Aorta (tissue), 5 donors: ENCODE data around the gene ZNF208. TPM values are rescaled to one million over a fixed set of nuclear protein-coding genes. Genes with fewer than 3 reads are reported as not detected.

Experiments
- ATAC-seq: fragments of 200-7000 bp; cut with Tn5 transposase; one replicate; pipeline ENCODE4 v1.9.1; 2022; ENCODE audit warnings: moderate library complexity; ENCODE audit not compliant: low FRiP score
- DNase-seq, 2 donors: peaks; one replicate each; pipeline ENCODE4 v3.0.0-alpha.2; 2020
- H3K27ac ChIP-seq, 2 donors: one replicate each; pipeline ENCODE4 v1.5.1; 2013; ENCODE audit warnings: low read length in 2 of 2, mild to moderate bottlenecking in 2 of 2, moderate library complexity in 2 of 2, control low read depth in 1 of 2, inconsistent platforms in 1 of 2, low read depth in 1 of 2
- H3K27me3 ChIP-seq, 2 donors: one replicate each; pipeline ENCODE4 v1.6.1; 2013; ENCODE audit warnings: control low read depth in 1 of 2, low read length in 1 of 2, mild to moderate bottlenecking in 1 of 2, moderate library complexity in 1 of 2; ENCODE audit not compliant: insufficient read depth in 2 of 2, control insufficient read depth in 1 of 2
- H3K36me3 ChIP-seq, 2 donors: one replicate each; pipeline ENCODE4 v1.6.1; 2013; ENCODE audit warnings: control low read depth in 1 of 2, low read length in 1 of 2, mild to moderate bottlenecking in 1 of 2; ENCODE audit not compliant: insufficient read depth in 2 of 2, control insufficient read depth in 1 of 2
- H3K4me1 ChIP-seq, 2 donors: one replicate each; pipeline ENCODE4 v1.6.1; 2013; ENCODE audit warnings: low read length in 2 of 2, control low read depth in 1 of 2, mild to moderate bottlenecking in 1 of 2, moderate library complexity in 1 of 2; ENCODE audit not compliant: insufficient read depth in 2 of 2, control insufficient read depth in 1 of 2
- H3K4me3 ChIP-seq, 2 donors: one replicate each; pipeline ENCODE4 v1.5.1; 2013; ENCODE audit warnings: low read length in 2 of 2, control low read depth in 1 of 2, mild to moderate bottlenecking in 1 of 2
- H3K9me3 ChIP-seq: one replicate; pipeline ENCODE4 v1.6.1; 2013; ENCODE audit warnings: mild to moderate bottlenecking, low read length; ENCODE audit not compliant: control insufficient read depth
- WGBS, 2 donors: extraction: QIAGEN DNeasy Blood & Tissue Kit; methylation state at CpG; one replicate each; pipeline ENCODE4 v1.1.7; 2013; 5-methylcytosine and 5-hydroxymethylcytosine counted together
- intact Hi-C, 2 donors: fragments of 100-400 bp; cut with DNase I; formaldehyde crosslinking; loops; one replicate each; pipeline versions ENCODE4 v1.14.2 to v1.15.0; 2022
- polyA plus RNA-seq, 2 donors: library from polyadenylated mRNA; stranded (reverse); fragments of 200-250 nt; gene quantifications; one replicate each; pipeline ENCODE4 v1.2.3, GENCODE V29; 2013
- total RNA-seq, 2 donors: library from RNA; stranded (reverse); fragmentation: NEBNext Ultra II Directional; extraction: Animal tissue kit (Norgen Biotek cat#: 25700); gene quantifications; one replicate each; pipeline ENCODE4 v1.2.1, GENCODE V29; 2021
- donor health status: healthy with polysubstance abuse.
- donor health status: Bipolar disorder and iron deficiency.
- donor health status: DM: no; HTN: no; CAD: no.
- donor health status: DM: no; HTN: no; CAD: no.
- donor health status: DM: yes; HTN: yes; CAD: no.

Gene ZNF208
- total and polyA plus RNA-seq, 4 donors = 3.0 to 23.2 (median 8.8) TPM

DNA sequence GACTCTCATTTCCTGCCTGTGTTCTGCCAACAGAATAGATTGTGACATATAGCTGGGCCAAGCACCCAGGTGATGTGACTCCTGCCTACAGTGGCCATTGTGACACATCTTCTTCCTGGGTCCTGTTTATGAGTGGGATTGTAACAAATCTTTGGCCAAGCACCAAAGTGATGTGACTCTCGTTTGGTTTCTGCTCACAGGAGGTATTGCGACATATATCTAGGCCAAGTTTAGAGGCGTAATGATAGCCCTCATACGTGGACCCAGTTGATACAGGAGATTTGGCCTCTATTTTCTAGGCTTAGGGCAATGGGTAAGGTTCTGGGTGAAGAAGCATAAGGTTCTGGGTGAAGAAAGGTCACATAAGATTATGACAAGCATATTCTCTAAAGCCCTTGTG is 76.2 kb downstream of the ZNF208 start:
- no peak for ATAC-seq
- Histone ChIP-seq H3K9me3 (peaks cover 10% of the 10 kb centered on the region), H3K4me1 (no peaks in the 10 kb centered on the region), H3K36me3 (no peaks in the 10 kb centered on the region), H3K4me3 (no peak overlapping the region), H3K27me3 (no peaks in the 10 kb centered on the region), H3K27ac (no peak overlapping the region)
- WGBS, 2 donors = 61 to 76% methylated on average over 4 of the region's 4 CpGs
- intact Hi-C loops = no loop called here
- no peak for DNase-seq

- no peak overlapping the region for H3K4me3 ChIP-seq
- ATAC-seq (no peak), DNase-seq (no peak)
- H3K9me3 ChIP-seq = peaks cover 10% of the 10 kb centered on the region
- H3K36me3 ChIP-seq = no peaks in the 10 kb centered on the region
- no peaks in the 10 kb centered on the region for H3K4me1 ChIP-seq
- WGBS, 2 donors = 91% methylated on average over 5 of the region's 5 CpGs
- no peak overlapping the region for H3K27ac ChIP-seq
- no peaks in the 10 kb centered on the region for H3K27me3 ChIP-seq
- intact Hi-C loops = no loop called here
Measured at GRCh38 chr19:21934131-21934530, 76.6 kb downstream of the ZNF208 start.

DNA sequence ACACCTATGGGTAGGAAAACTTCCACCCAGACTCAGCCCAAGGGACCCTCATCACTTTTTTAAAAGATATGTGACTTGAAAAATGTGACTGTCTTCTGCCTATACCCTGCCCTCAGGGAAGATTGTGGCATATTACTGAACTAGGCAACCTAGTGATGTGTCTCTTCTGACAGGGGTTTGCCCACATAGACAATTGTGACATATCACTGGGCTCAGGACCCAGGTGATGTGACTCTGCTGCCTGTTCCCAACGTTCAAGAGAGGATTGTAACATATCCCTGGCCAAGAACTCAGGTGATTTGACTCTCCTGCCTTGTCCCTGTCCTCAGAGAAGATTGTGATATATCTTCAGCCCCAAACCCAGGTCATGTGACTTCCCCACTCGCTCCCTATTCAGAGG is 88.5 kb downstream of the ZNF208 start:
- no peak overlapping the region for H3K4me3 ChIP-seq
- H3K27me3 ChIP-seq = no peaks in the 10 kb centered on the region
- peaks cover 14% of the 10 kb centered on the region for H3K9me3 ChIP-seq
- DNase-seq (no peak), ATAC-seq (no peak)
- no peaks in the 10 kb centered on the region for H3K36me3 ChIP-seq
- no peak overlapping the region for H3K27ac ChIP-seq
- WGBS, 2 donors = 24% methylated on average over 2 of the region's 2 CpGs
- H3K4me1 ChIP-seq = no peaks in the 10 kb centered on the region
- intact Hi-C loops = no loop called here

DNA sequence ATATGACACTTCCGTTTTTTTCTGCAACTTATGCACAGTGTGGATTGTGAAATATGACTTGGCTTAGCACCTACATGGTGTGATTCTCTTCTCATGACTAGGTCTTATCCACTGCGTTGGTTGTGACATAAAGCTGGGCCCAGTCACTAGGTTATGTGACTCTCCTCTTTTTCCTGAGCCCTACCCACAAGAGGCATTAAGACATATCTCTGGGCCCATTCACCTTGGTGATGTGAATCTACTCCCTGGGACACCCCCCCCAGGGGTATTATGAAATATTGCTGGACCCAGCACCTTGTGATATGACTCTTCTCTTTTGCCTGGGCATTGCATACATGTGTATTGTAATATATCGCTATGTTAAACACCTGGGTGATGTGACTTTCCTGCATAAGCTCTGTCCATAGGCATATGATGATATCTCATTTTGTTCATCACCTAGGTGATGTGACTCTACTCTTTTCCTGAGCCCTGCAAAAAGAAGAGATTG is 89.0 kb downstream of the ZNF208 start:
- Histone ChIP-seq H3K4me3 (no peak overlapping the region), H3K4me1 (no peaks in the 10 kb centered on the region), H3K27ac (no peak overlapping the region), H3K9me3 (peaks cover 17% of the 10 kb centered on the region), H3K27me3 (no peaks in the 10 kb centered on the region), H3K36me3 (no peaks in the 10 kb centered on the region)
- intact Hi-C loops = no loop called here
- ATAC-seq = no peak
- 77 to 80% methylated on average over 3 of the region's 3 CpGs for WGBS, 2 donors
- DNase-seq = no peak

DNA sequence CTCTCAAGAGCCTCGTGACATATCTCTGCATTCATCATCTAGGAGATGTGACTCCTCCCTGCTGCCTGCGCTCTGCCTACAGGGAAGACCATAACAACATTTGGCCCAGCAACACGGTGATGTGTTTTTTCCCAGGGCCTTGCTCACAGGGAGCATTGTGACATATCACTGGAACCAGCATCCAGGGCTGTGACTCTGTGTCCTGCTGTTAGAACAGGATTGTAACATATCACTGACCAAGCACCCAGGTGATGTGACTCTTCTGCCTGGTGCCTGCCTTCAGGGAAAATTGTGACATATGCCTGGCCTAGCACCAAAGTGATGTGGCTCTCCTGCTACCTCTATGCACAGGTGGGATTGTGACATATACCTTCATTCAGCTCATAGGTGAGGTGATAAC is 95.3 kb downstream of the ZNF208 start:
- no peak for ATAC-seq
- 38 to 39% methylated on average over 3 of the region's 3 CpGs for WGBS, 2 donors
- Histone ChIP-seq H3K9me3 (peaks cover 20% of the 10 kb centered on the region), H3K27ac (no peak overlapping the region), H3K36me3 (no peaks in the 10 kb centered on the region), H3K27me3 (no peaks in the 10 kb centered on the region), H3K4me3 (no peak overlapping the region), H3K4me1 (no peaks in the 10 kb centered on the region)
- intact Hi-C loops = no loop called here
- no peak for DNase-seq

- Histone ChIP-seq H3K4me1 (no peaks in the 10 kb centered on the region), H3K4me3 (no peak overlapping the region), H3K36me3 (no peaks in the 10 kb centered on the region), H3K27me3 (no peaks in the 10 kb centered on the region), H3K9me3 (peaks cover 10% of the 10 kb centered on the region), H3K27ac (no peak overlapping the region)
- WGBS, 2 donors = 88 to 94% methylated on average over 2 of the region's 2 CpGs
- intact Hi-C loops = no loop called here
- DNase-seq (no peak), ATAC-seq (no peak)
Measured at GRCh38 chr19:21912654-21913053, 98.1 kb downstream of the ZNF208 start.

GRCh38 chr19:21910318-21910717 is 100.4 kb downstream of the ZNF208 start:
- Histone ChIP-seq H3K4me1 (no peaks in the 10 kb centered on the region), H3K9me3 (peaks cover 6% of the 10 kb centered on the region), H3K27ac (no peak overlapping the region), H3K36me3 (no peaks in the 10 kb centered on the region), H3K4me3 (no peak overlapping the region), H3K27me3 (no peaks in the 10 kb centered on the region)
- WGBS, 2 donors = 68 to 75% methylated on average over 2 of the region's 2 CpGs
- ATAC-seq (no peak), DNase-seq (no peak)
- intact Hi-C loops = no loop called here

GRCh38 chr19:21908066-21908465 is 102.7 kb downstream of the ZNF208 start:
- Histone ChIP-seq H3K9me3 (peaks cover 6% of the 10 kb centered on the region), H3K4me1 (no peaks in the 10 kb centered on the region), H3K27ac (no peak overlapping the region), H3K36me3 (no peaks in the 10 kb centered on the region), H3K4me3 (no peak overlapping the region), H3K27me3 (no peaks in the 10 kb centered on the region)
- intact Hi-C loops = no loop called here
- no peak for ATAC-seq
- DNase-seq = no peak
- 83 to 85% methylated on average over 3 of the region's 3 CpGs for WGBS, 2 donors

- 81 to 89% methylated on average over 4 of the region's 4 CpGs for WGBS, 2 donors
- no peak for ATAC-seq
- no peak for DNase-seq
- Histone ChIP-seq H3K36me3 (no peaks in the 10 kb centered on the region), H3K9me3 (peaks cover 6% of the 10 kb centered on the region), H3K27ac (no peak overlapping the region), H3K4me3 (no peak overlapping the region), H3K27me3 (no peaks in the 10 kb centered on the region), H3K4me1 (no peaks in the 10 kb centered on the region)
- intact Hi-C loops = no loop called here
Measured at GRCh38 chr19:21907516-21907915, 103.2 kb downstream of the ZNF208 start.
